ENCODE measurements around the gene EIF3F. TPM values are rescaled to one million over a fixed set of nuclear protein-coding genes. Genes with fewer than 3 reads are reported as not detected.

Gene EIF3F
- total and polyA plus RNA-seq, 10 of the 15 experiments (the other 5 are each of a cell fraction or from before 2014, with no cell fraction given): 81.3 to 461 (median 213) TPM

GRCh38 chr11:8038811-8039529 lies 51.8 kb downstream of the EIF3F start:
- ChIA-PET CTCF (interaction anchor here (1.2 kb wide), 1 partner anchor 61 kb away, joined by 5 read pairs; no protein-coding TSS in a partner anchor), RAD21 (ENCODE audit: unreplicated experiment) (no interaction called here), POLR2A (no interaction called here), SMC1A (ENCODE audit: uncharacterized antibody, unreplicated experiment) (interaction anchor here (1.0 to 1.1 kb wide), 2 partner anchors 12 to 61 kb away, joined by 3 read pairs; no protein-coding TSS in a partner anchor)
- H3K4me1 ChIP-seq (ENCODE audit: control insufficient read depth, insufficient read depth, low read length): no peaks in the 10 kb centered on the region
- ATAC-seq (no peak), FAIRE-seq (no peak), DNase-seq (ENCODE audit: low read depth, low spot score) (no peak)
- H3K79me2 ChIP-seq (ENCODE audit: control insufficient read depth, insufficient read depth, low read length): no peaks in the 10 kb centered on the region
- no peak overlapping the region for H2AFZ ChIP-seq (ENCODE audit: control insufficient read depth, low read depth, low read length)
- H4K20me1 ChIP-seq (ENCODE audit: control insufficient read depth, insufficient read depth): no peaks in the 10 kb centered on the region
- in situ Hi-C loops (cut with MboI): no loop called here
- H3K9me3 ChIP-seq (replicated peaks; ENCODE audit: control insufficient read depth, insufficient read depth, low read length): no peaks in the 10 kb centered on the region
- no peak for TF ChIP-seq ZNF274 (IDR thresholded peaks at IDR 0.05; ENCODE audit: insufficient read depth, insufficient read length)
- TF ChIP-seq MLLT1 (IDR thresholded peaks at IDR 0.05): no peak
- no peak for TF ChIP-seq CBX3 (IDR thresholded peaks at IDR 0.05; ENCODE audit: borderline replicate concordance, low read depth)
- BruUV-seq (replicated peaks): no TSS peak
- H3K27ac ChIP-seq (ENCODE audit: control insufficient read depth, insufficient read depth): no peak overlapping the region
- no peak overlapping the region for H3K4me2 ChIP-seq (ENCODE audit: control insufficient read depth, insufficient read depth)
- 39% methylated on average over 10 of the region's 12 CpGs for WGBS (ENCODE audit: insufficient coverage, insufficient replicate concordance, low lambda C conversion rate, missing lambda C conversion rate)
- no peaks in the 10 kb centered on the region for H3K36me3 ChIP-seq (ENCODE audit: control insufficient read depth in 2 of 2, insufficient read depth in 2 of 2, low read length in 1 of 2)
- intact Hi-C loops (cut with micrococcal nuclease; ENCODE audit: unreplicated experiment): loop anchor here (10.0 kb wide), 1 partner anchor 166 kb away; no protein-coding TSS in a partner anchor
- H3K4me3 ChIP-seq: no peak overlapping the region
- H3K27me3 ChIP-seq (replicated peaks in 1 of 2; ENCODE audit: control insufficient read depth in 2 of 2, insufficient read depth in 2 of 2, low read length in 1 of 2): no peaks in the 10 kb centered on the region; a peak in 2 of 4 replicates
- no peak overlapping the region for H3K9ac ChIP-seq (ENCODE audit: control insufficient read depth, insufficient read depth, low read length)
